ENCODE results near the gene OR2H1. TPM values are rescaled to one million over a fixed set of nuclear protein-coding genes. Genes with fewer than 3 reads are reported as not detected.

The OR2H1 gene
- total RNA-seq, 1 donor from 2014 or later, result not detected

DNA sequence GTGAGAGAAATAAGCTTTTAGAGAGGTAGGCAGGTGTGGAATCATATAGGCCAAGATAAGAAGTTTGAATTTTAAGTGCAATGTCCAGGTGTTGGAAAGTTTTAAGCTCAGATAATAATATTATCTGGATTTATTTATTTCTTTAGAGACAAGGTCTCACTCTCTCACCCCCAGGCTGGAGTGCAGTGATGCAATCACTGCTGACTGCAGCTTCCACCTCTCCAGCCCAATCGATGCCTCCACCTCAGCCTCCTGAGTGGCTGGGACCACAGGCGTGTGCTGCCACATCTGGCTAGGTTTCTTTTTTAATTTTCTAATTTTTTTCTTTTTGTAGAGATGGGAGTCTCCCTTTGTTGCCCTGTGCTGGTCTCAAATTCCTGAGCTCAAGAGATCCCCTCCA, 36.3 kb downstream of the OR2H1 start:
- peaks cover 2% of the 10 kb centered on the region for H3K27me3 Mint-ChIP-seq (ENCODE audit: insufficient read depth, low read depth)
- no peak overlapping the region for H3K27ac Mint-ChIP-seq
- no peaks in the 10 kb centered on the region for H3K79me2 ChIP-seq (ENCODE audit: low read depth)
- H3K4me3 Mint-ChIP-seq, result no peak overlapping the region
- H3F3A ChIP-seq (ENCODE audit: low read depth), result no peaks in the 10 kb centered on the region
- no peak overlapping the region for H3K4me2 ChIP-seq
- H3K36me3 Mint-ChIP-seq, result no peaks in the 10 kb centered on the region
- no peaks in the 10 kb centered on the region for H3K4me1 ChIP-seq
- H3K36me3 ChIP-seq, result no peaks in the 10 kb centered on the region
- no peak overlapping the region for H3K9ac ChIP-seq
- H3K9me3 ChIP-seq (ENCODE audit: low read depth), result no peaks in the 10 kb centered on the region
- no peak overlapping the region for H2AFZ ChIP-seq (replicated peaks)
- H3K4me3 ChIP-seq, result no peak overlapping the region
- no peak for DNase-seq (ENCODE audit: low spot score)
- TF ChIP-seq, protein P1, sequence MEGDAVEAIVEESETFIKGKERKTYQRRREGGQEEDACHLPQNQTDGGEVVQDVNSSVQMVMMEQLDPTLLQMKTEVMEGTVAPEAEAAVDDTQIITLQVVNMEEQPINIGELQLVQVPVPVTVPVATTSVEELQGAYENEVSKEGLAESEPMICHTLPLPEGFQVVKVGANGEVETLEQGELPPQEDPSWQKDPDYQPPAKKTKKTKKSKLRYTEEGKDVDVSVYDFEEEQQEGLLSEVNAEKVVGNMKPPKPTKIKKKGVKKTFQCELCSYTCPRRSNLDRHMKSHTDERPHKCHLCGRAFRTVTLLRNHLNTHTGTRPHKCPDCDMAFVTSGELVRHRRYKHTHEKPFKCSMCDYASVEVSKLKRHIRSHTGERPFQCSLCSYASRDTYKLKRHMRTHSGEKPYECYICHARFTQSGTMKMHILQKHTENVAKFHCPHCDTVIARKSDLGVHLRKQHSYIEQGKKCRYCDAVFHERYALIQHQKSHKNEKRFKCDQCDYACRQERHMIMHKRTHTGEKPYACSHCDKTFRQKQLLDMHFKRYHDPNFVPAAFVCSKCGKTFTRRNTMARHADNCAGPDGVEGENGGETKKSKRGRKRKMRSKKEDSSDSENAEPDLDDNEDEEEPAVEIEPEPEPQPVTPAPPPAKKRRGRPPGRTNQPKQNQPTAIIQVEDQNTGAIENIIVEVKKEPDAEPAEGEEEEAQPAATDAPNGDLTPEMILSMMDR (IDR thresholded peaks at IDR 0.05), result no peak
- TF ChIP-seq EZH2phosphoT487 (IDR thresholded peaks at IDR 0.05) (no peak), EZH2 (IDR thresholded peaks at IDR 0.05) (no peak)
- H3K4me1 Mint-ChIP-seq, result no peaks in the 10 kb centered on the region
- H3K9me3 Mint-ChIP-seq, result no peaks in the 10 kb centered on the region
- H3K27ac ChIP-seq, result no peak overlapping the region
- no peaks in the 10 kb centered on the region for H3K27me3 ChIP-seq
- no peaks in the 10 kb centered on the region for H4K20me1 ChIP-seq (ENCODE audit: low read depth)

- Histone ChIP-seq H3K9ac (no peak overlapping the region), H3K4me1 (no peaks in the 10 kb centered on the region), H3K27me3 (no peaks in the 10 kb centered on the region), H3K27ac (no peak overlapping the region), H3K9me3 (ENCODE audit: low read depth) (no peaks in the 10 kb centered on the region), H3K4me2 (no peak overlapping the region), H4K20me1 (ENCODE audit: low read depth) (no peaks in the 10 kb centered on the region), H3K79me2 (ENCODE audit: low read depth) (no peaks in the 10 kb centered on the region), H3K36me3 (no peaks in the 10 kb centered on the region), H3K4me3 (no peak overlapping the region), H2AFZ (replicated peaks) (no peak overlapping the region), H3F3A (ENCODE audit: low read depth) (no peaks in the 10 kb centered on the region)
- no peak overlapping the region for H3K4me3 Mint-ChIP-seq
- no peak for TF ChIP-seq EZH2phosphoT487 (IDR thresholded peaks at IDR 0.05)
- TF ChIP-seq, protein P1 (IDR thresholded peaks at IDR 0.05), result no peak
- H3K27me3 Mint-ChIP-seq (ENCODE audit: insufficient read depth, low read depth), result peaks cover 2% of the 10 kb centered on the region
- no peak overlapping the region for H3K27ac Mint-ChIP-seq
- no peaks in the 10 kb centered on the region for H3K9me3 Mint-ChIP-seq
- H3K36me3 Mint-ChIP-seq, result no peaks in the 10 kb centered on the region
- no peak for DNase-seq (ENCODE audit: low spot score)
- H3K4me1 Mint-ChIP-seq, result no peaks in the 10 kb centered on the region
Observed at GRCh38 chr6:29494131-29494530, 37.2 kb downstream of the OR2H1 start.

DNA sequence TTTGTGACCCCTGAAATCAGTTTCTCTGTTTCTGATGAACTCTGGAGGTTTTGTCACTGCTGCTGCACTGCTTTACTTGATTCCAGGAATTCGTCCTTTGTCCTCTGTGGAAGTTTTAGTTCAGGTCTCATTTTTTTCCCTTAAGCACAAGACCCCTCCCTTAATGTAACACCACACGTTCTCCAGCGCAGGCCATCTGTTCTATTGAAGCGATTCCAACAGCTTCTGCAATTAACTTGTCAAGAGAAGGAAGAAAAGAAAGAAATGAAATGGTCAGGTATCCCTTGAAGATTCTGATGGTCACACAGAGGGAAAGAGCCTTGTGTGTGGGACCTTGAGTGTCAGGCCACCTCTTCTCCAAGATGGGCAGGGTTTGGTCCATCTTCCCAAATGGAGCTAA, 38.6 kb downstream of the OR2H1 start:
- Histone ChIP-seq H3K9ac (no peak overlapping the region), H3F3A (ENCODE audit: low read depth) (no peaks in the 10 kb centered on the region), H3K4me1 (no peaks in the 10 kb centered on the region), H3K9me3 (ENCODE audit: low read depth) (no peaks in the 10 kb centered on the region), H3K27me3 (no peaks in the 10 kb centered on the region), H3K27ac (no peak overlapping the region), H3K4me2 (no peak overlapping the region), H3K4me3 (no peak overlapping the region), H3K79me2 (ENCODE audit: low read depth) (no peaks in the 10 kb centered on the region), H4K20me1 (ENCODE audit: low read depth) (no peaks in the 10 kb centered on the region), H2AFZ (replicated peaks) (no peak overlapping the region), H3K36me3 (no peaks in the 10 kb centered on the region)
- no peak for DNase-seq (ENCODE audit: low spot score)
- Mint-ChIP-seq H3K4me3 (no peak overlapping the region), H3K27me3 (ENCODE audit: insufficient read depth, low read depth) (peaks cover 2% of the 10 kb centered on the region), H3K27ac (no peak overlapping the region), H3K4me1 (no peaks in the 10 kb centered on the region), H3K9me3 (no peaks in the 10 kb centered on the region), H3K36me3 (no peaks in the 10 kb centered on the region)
- TF ChIP-seq EZH2 (IDR thresholded peaks at IDR 0.05), result no peak
- TF ChIP-seq, protein P1 (IDR thresholded peaks at IDR 0.05), result no peak
- no peak for TF ChIP-seq EZH2phosphoT487 (IDR thresholded peaks at IDR 0.05)

- Histone ChIP-seq H2AFZ (replicated peaks) (no peak overlapping the region), H3K9me3 (ENCODE audit: low read depth) (no peaks in the 10 kb centered on the region), H3K27ac (no peak overlapping the region), H3K4me2 (no peak overlapping the region), H4K20me1 (ENCODE audit: low read depth) (no peaks in the 10 kb centered on the region), H3K79me2 (ENCODE audit: low read depth) (no peaks in the 10 kb centered on the region), H3K9ac (no peak overlapping the region), H3K4me1 (no peaks in the 10 kb centered on the region), H3F3A (ENCODE audit: low read depth) (no peaks in the 10 kb centered on the region), H3K27me3 (no peaks in the 10 kb centered on the region), H3K36me3 (no peaks in the 10 kb centered on the region), H3K4me3 (no peak overlapping the region)
- DNase-seq (ENCODE audit: low spot score), result no peak
- H3K36me3 Mint-ChIP-seq, result no peaks in the 10 kb centered on the region
- no peaks in the 10 kb centered on the region for H3K4me1 Mint-ChIP-seq
- no peak overlapping the region for H3K27ac Mint-ChIP-seq
- peaks cover 2% of the 10 kb centered on the region for H3K27me3 Mint-ChIP-seq (ENCODE audit: insufficient read depth, low read depth)
- no peak overlapping the region for H3K4me3 Mint-ChIP-seq
- no peak for TF ChIP-seq EZH2 (IDR thresholded peaks at IDR 0.05)
- TF ChIP-seq, protein P1 (IDR thresholded peaks at IDR 0.05), result no peak
- TF ChIP-seq EZH2phosphoT487 (IDR thresholded peaks at IDR 0.05), result no peak
- no peaks in the 10 kb centered on the region for H3K9me3 Mint-ChIP-seq
Observed at GRCh38 chr6:29496961-29497360, 40.0 kb downstream of the OR2H1 start.
